SH-SY5Y (cell line): ENCODE data around the gene NCKAP5.

Experiments used
- GATA2 ChIP-seq: IDR thresholded peaks from 2 replicates; pipeline ENCODE4 v1.6.1; 2011; ENCODE audit warnings: mild to moderate bottlenecking, low read depth, low read length
- GATA3 ChIP-seq: IDR thresholded peaks from 2 replicates; pipeline ENCODE4 v1.6.1; 2011; ENCODE audit warnings: low read depth, mild to moderate bottlenecking, low read length, moderate library complexity

DNA sequence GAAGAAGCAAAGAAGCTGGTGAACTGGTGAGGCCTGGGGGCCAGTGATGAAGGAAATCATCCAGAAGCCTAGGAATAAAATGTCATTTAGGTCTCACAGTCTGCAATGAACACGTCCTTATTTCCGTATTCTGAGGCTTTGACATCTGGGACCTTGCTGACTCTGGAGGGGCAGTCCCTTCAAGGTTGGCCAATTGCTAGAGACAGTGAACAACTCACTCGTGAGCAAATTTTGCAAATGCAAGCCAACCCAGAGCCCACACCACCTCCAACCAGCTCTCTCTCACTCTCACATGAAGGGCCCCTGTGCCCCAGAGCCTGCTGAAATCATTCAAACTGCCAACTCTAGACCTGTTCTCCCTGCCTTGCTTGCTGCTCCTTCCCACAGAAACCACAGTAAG lies 619.2 kb downstream of the NCKAP5 start:
- no peak for TF ChIP-seq GATA2
- no peak for TF ChIP-seq GATA3
